ENCODE measurements around the gene JAKMIP1. TPM values are rescaled to one million over a fixed set of nuclear protein-coding genes. Genes with fewer than 3 reads are reported as not detected.

Gene JAKMIP1
- total RNA-seq, 1 donor from 2014 or later = 5.5 TPM

- Histone ChIP-seq H3K9me3 (ENCODE audit: low read depth) (no peaks in the 10 kb centered on the region), H3K4me3 (no peak overlapping the region), H3K4me1 (peaks cover 12% of the 10 kb centered on the region), H3K79me2 (ENCODE audit: low read depth) (no peaks in the 10 kb centered on the region), H3K36me3 (no peaks in the 10 kb centered on the region), H4K20me1 (ENCODE audit: low read depth) (no peaks in the 10 kb centered on the region), H3K27me3 (no peaks in the 10 kb centered on the region), H3K27ac (no peak overlapping the region), H3K9ac (no peak overlapping the region), H3K4me2 (no peak overlapping the region), H2AFZ (replicated peaks) (no peak overlapping the region), H3F3A (ENCODE audit: low read depth) (no peaks in the 10 kb centered on the region)
- Mint-ChIP-seq H3K36me3 (no peaks in the 10 kb centered on the region), H3K27me3 (ENCODE audit: insufficient read depth, low read depth) (peaks cover 10% of the 10 kb centered on the region), H3K9me3 (no peaks in the 10 kb centered on the region), H3K4me1 (peaks cover 9% of the 10 kb centered on the region), H3K4me3 (no peak overlapping the region), H3K27ac (no peak overlapping the region)
- no peak for TF ChIP-seq EZH2 (IDR thresholded peaks at IDR 0.05)
- TF ChIP-seq CTCF (IDR thresholded peaks at IDR 0.05) = no peak
- TF ChIP-seq EZH2phosphoT487 (IDR thresholded peaks at IDR 0.05) = no peak
- DNase-seq (ENCODE audit: low spot score) = no peak
These were observed 78.4 kb downstream of the JAKMIP1 start for GRCh38 chr4:6121941-6122340.

GRCh38 chr4:6121276-6121850 lies 79.0 kb downstream of the JAKMIP1 start:
- no peak overlapping the region for H3K4me2 ChIP-seq
- no peaks in the 10 kb centered on the region for H3K36me3 Mint-ChIP-seq
- TF ChIP-seq EZH2phosphoT487 (IDR thresholded peaks at IDR 0.05) (no peak), CTCF (IDR thresholded peaks at IDR 0.05) (no peak), EZH2 (IDR thresholded peaks at IDR 0.05) (no peak)
- no peaks in the 10 kb centered on the region for H3K36me3 ChIP-seq
- H2AFZ ChIP-seq (replicated peaks) = no peak overlapping the region
- H3F3A ChIP-seq (ENCODE audit: low read depth) = no peaks in the 10 kb centered on the region
- no peak overlapping the region for H3K27ac Mint-ChIP-seq
- H3K9me3 ChIP-seq (ENCODE audit: low read depth) = no peaks in the 10 kb centered on the region
- peaks cover 15% of the 10 kb centered on the region for H3K4me1 Mint-ChIP-seq
- H3K27ac ChIP-seq = no peak overlapping the region
- no peaks in the 10 kb centered on the region for H4K20me1 ChIP-seq (ENCODE audit: low read depth)
- no peak overlapping the region for H3K9ac ChIP-seq
- H3K4me3 ChIP-seq = no peak overlapping the region
- no peak for DNase-seq (ENCODE audit: low spot score)
- peaks cover 10% of the 10 kb centered on the region for H3K27me3 Mint-ChIP-seq (ENCODE audit: insufficient read depth, low read depth)
- H3K79me2 ChIP-seq (ENCODE audit: low read depth) = no peaks in the 10 kb centered on the region
- no peaks in the 10 kb centered on the region for H3K9me3 Mint-ChIP-seq
- no peak overlapping the region for H3K4me3 Mint-ChIP-seq
- H3K4me1 ChIP-seq = peaks cover 12% of the 10 kb centered on the region
- H3K27me3 ChIP-seq = no peaks in the 10 kb centered on the region

GRCh38 chr4:6120361-6120760 lies 80.0 kb downstream of the JAKMIP1 start:
- H3K27me3 Mint-ChIP-seq (ENCODE audit: insufficient read depth, low read depth) = peaks cover 10% of the 10 kb centered on the region
- Histone ChIP-seq H3F3A (ENCODE audit: low read depth) (no peaks in the 10 kb centered on the region), H3K9me3 (ENCODE audit: low read depth) (no peaks in the 10 kb centered on the region), H3K27ac (no peak overlapping the region), H2AFZ (replicated peaks) (no peak overlapping the region), H3K79me2 (ENCODE audit: low read depth) (no peaks in the 10 kb centered on the region), H3K4me2 (no peak overlapping the region), H3K27me3 (no peaks in the 10 kb centered on the region), H3K36me3 (no peaks in the 10 kb centered on the region), H3K9ac (no peak overlapping the region), H4K20me1 (ENCODE audit: low read depth) (no peaks in the 10 kb centered on the region), H3K4me1 (peaks cover 12% of the 10 kb centered on the region), H3K4me3 (no peak overlapping the region)
- TF ChIP-seq CTCF (IDR thresholded peaks at IDR 0.05) = no peak
- TF ChIP-seq EZH2phosphoT487 (IDR thresholded peaks at IDR 0.05) = no peak
- TF ChIP-seq EZH2 (IDR thresholded peaks at IDR 0.05) = no peak
- no peaks in the 10 kb centered on the region for H3K9me3 Mint-ChIP-seq
- no peaks in the 10 kb centered on the region for H3K36me3 Mint-ChIP-seq
- no peak overlapping the region for H3K27ac Mint-ChIP-seq
- peaks cover 15% of the 10 kb centered on the region for H3K4me1 Mint-ChIP-seq
- no peak for DNase-seq (ENCODE audit: low spot score)
- H3K4me3 Mint-ChIP-seq = no peak overlapping the region

Measured in neural progenitor cell (in vitro differentiated cells).